Measurements from ENCODE around the gene MAP3K4. TPM values are rescaled to one million over a fixed set of nuclear protein-coding genes. Genes with fewer than 3 reads are reported as not detected.

Gene MAP3K4, protein sequence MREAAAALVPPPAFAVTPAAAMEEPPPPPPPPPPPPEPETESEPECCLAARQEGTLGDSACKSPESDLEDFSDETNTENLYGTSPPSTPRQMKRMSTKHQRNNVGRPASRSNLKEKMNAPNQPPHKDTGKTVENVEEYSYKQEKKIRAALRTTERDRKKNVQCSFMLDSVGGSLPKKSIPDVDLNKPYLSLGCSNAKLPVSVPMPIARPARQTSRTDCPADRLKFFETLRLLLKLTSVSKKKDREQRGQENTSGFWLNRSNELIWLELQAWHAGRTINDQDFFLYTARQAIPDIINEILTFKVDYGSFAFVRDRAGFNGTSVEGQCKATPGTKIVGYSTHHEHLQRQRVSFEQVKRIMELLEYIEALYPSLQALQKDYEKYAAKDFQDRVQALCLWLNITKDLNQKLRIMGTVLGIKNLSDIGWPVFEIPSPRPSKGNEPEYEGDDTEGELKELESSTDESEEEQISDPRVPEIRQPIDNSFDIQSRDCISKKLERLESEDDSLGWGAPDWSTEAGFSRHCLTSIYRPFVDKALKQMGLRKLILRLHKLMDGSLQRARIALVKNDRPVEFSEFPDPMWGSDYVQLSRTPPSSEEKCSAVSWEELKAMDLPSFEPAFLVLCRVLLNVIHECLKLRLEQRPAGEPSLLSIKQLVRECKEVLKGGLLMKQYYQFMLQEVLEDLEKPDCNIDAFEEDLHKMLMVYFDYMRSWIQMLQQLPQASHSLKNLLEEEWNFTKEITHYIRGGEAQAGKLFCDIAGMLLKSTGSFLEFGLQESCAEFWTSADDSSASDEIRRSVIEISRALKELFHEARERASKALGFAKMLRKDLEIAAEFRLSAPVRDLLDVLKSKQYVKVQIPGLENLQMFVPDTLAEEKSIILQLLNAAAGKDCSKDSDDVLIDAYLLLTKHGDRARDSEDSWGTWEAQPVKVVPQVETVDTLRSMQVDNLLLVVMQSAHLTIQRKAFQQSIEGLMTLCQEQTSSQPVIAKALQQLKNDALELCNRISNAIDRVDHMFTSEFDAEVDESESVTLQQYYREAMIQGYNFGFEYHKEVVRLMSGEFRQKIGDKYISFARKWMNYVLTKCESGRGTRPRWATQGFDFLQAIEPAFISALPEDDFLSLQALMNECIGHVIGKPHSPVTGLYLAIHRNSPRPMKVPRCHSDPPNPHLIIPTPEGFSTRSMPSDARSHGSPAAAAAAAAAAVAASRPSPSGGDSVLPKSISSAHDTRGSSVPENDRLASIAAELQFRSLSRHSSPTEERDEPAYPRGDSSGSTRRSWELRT (N-terminal part only)
- 10 to 100 TPM in 1 of 2 donors, 1 to 10 TPM in 1; 7.6 to 11.3 TPM for total RNA-seq

GRCh38 chr6:160991406-160992060, at the start of gene MAP3K4:
Gene MAP3K4 (plus strand): TSS chr6:160991769. CDS start chr6:160991932, 163 bp downstream.

